Right lobe of liver (tissue), 6 donors: ENCODE data around the gene ZBTB7B. TPM values are rescaled to one million over a fixed set of nuclear protein-coding genes. Genes with fewer than 3 reads are reported as not detected.

Experiments
- ATAC-seq, 4 donors: fragments of 200-7000 bp; cut with Tn5 transposase; one replicate each; pipeline ENCODE4 v1.9.1; 2020; ENCODE audit warnings: mild to moderate bottlenecking in 4 of 4, moderate library complexity in 4 of 4
- DNase-seq, 3 donors: peaks; one replicate each; pipeline ENCODE4 v3.0.0-alpha.2; 2020
- H3K27ac ChIP-seq, 3 donors: fragments of 200-600 bp; one replicate each; pipeline ENCODE4 v1.8.0; 2022
- H3K27me3 ChIP-seq, 2 donors: fragments of 200-600 bp; one replicate each; pipeline ENCODE4 v1.8.0; 2022
- H3K36me3 ChIP-seq, 4 donors: fragments of 200-600 bp; sonication (generic) in 1 of 4; one replicate each; pipeline versions ENCODE4 v1.5.1 to v1.8.0; 2017 to 2022; ENCODE audit warnings: control low read depth in 1 of 4
- H3K4me1 ChIP-seq, 4 donors: fragments of 200-600 bp; sonication (generic) in 1 of 4; one replicate each; pipeline versions ENCODE4 v1.5.1 to v1.8.0; 2017 to 2022; ENCODE audit warnings: control low read depth in 1 of 4
- H3K4me3 ChIP-seq, 3 donors: fragments of 200-600 bp; one replicate each; pipeline ENCODE4 v1.8.0; 2022
- H3K9me3 ChIP-seq, 4 donors: fragments of 200-600 bp; sonication (generic) in 1 of 4; one replicate each; pipeline versions ENCODE4 v1.5.1 to v1.8.0; 2017 to 2022; ENCODE audit warnings: control low read depth in 1 of 4
- CTCF ChIP-seq, 4 donors: fragments of 200-600 bp in 3 of 4; fragments of 450-650 bp in 1 of 4; IDR thresholded peaks; one replicate each; pipeline versions ENCODE4 v1.5.1 to v1.8.0; 2016 to 2022; ENCODE audit warnings: antibody characterized with exemption in 4 of 4, mild to moderate bottlenecking in 2 of 4
- POLR2A ChIP-seq: fragments of 450-650 bp; IDR thresholded peaks from one replicate; pipeline ENCODE4 v1.6.1; 2017; ENCODE audit warnings: antibody characterized with exemption, mild to moderate bottlenecking
- WGBS: methylation state at CpG from one replicate; pipeline ENCODE4 v1.1.6; 2018; ENCODE audit warnings: low coverage, low lambda C conversion rate; ENCODE audit not compliant: insufficient coverage; ENCODE audit errors: missing lambda C conversion rate; 5-methylcytosine and 5-hydroxymethylcytosine counted together
- intact Hi-C, 2 donors: fragments of 100-400 bp; cut with DNase I; formaldehyde crosslinking; loops; one replicate each; pipeline versions ENCODE4 v1.11.2 to v1.14.1; 2022
- total RNA-seq, 6 experiments: library from RNA; depleted of rRNA in 2 of 6; stranded (reverse); fragments of >200 nt in 2 of 6; fragmentation: NEBNext Ultra II Directional in 3 of 6; extraction: Animal tissue kit (Norgen Biotek cat#: 25700) in 3 of 6; gene quantifications; one replicate each; pipeline versions ENCODE4 v1.1.0 to v1.2.4, GENCODE V29; 2016 to 2023
- donor health status: DM: no; HTN: yes; CAD: no.
- donor health status: DM: no; HTN: no; CAD: no.
- donor health status: DM: no; HTN: no; CAD: no.
- donor health status: DM: no; HTN: yes; CAD: no.
- donor health status: DM: no; HTN: yes; CAD: no.

ZBTB7B gene
- total RNA-seq, 6 experiments from 2014 or later: 35.0 to 83.8 (median 38.8) TPM

- no peak overlapping the region for H3K27ac ChIP-seq
- DNase-seq: no peak
- H3K4me3 ChIP-seq: no peak overlapping the region
- 73% methylated on average over 3 of the region's 16 CpGs for WGBS
- peaks cover 0 to 9% (median 2%) of the 10 kb centered on the region in 4 donors for H3K4me1 ChIP-seq
- H3K9me3 ChIP-seq: no peaks in the 10 kb centered on the region
- H3K27me3 ChIP-seq: no peaks in the 10 kb centered on the region
- H3K36me3 ChIP-seq: no peaks in the 10 kb centered on the region
- intact Hi-C loops: no loop called here
- ATAC-seq: no peak
- no peak for TF ChIP-seq CTCF (IDR thresholded peaks at IDR 0.05)
- no peak for TF ChIP-seq POLR2A
Measured at GRCh38 chr1:155029513-155030242, 27.1 kb downstream of the ZBTB7B start.

- Histone ChIP-seq H3K9me3 (no peaks in the 10 kb centered on the region), H3K27ac (no peak overlapping the region), H3K4me3 (no peak overlapping the region), H3K27me3 (no peaks in the 10 kb centered on the region), H3K4me1 (peaks cover 0 to 4% (median 0%) of the 10 kb centered on the region in 4 donors), H3K36me3 (no peaks in the 10 kb centered on the region)
- DNase-seq (no peak), ATAC-seq (no peak)
- WGBS: no CpG with 5 or more reads among the region's 15 CpGs
- TF ChIP-seq CTCF (IDR thresholded peaks at IDR 0.05) (no peak), POLR2A (no peak)
- intact Hi-C loops: no loop called here
Measured at GRCh38 chr1:155030243-155030795, 27.7 kb downstream of the ZBTB7B start.

GRCh38 chr1:155030899-155031298 lies 28.3 kb downstream of the ZBTB7B start:
- WGBS: 84% methylated on average over 7 of the region's 11 CpGs
- no peaks in the 10 kb centered on the region for H3K4me1 ChIP-seq
- TF ChIP-seq POLR2A (no peak), CTCF (IDR thresholded peaks at IDR 0.05) (no peak)
- H3K27ac ChIP-seq: no peak overlapping the region
- intact Hi-C loops: no loop called here
- no peaks in the 10 kb centered on the region for H3K36me3 ChIP-seq
- H3K4me3 ChIP-seq: no peak overlapping the region
- no peaks in the 10 kb centered on the region for H3K9me3 ChIP-seq
- DNase-seq (no peak), ATAC-seq (no peak)
- H3K27me3 ChIP-seq: no peaks in the 10 kb centered on the region

GRCh38 chr1:155032886-155033285 lies 30.3 kb downstream of the ZBTB7B start:
- intact Hi-C loops: no loop called here
- Histone ChIP-seq H3K4me1 (no peaks in the 10 kb centered on the region), H3K36me3 (no peaks in the 10 kb centered on the region), H3K27ac (no peak overlapping the region), H3K27me3 (no peaks in the 10 kb centered on the region), H3K4me3 (no peak overlapping the region), H3K9me3 (no peaks in the 10 kb centered on the region)
- 86% methylated on average over 3 of the region's 12 CpGs for WGBS
- TF ChIP-seq POLR2A: no peak
- no peak for TF ChIP-seq CTCF (IDR thresholded peaks at IDR 0.05)
- DNase-seq (no peak), ATAC-seq (no peak)
